ENCODE results near the gene KCNH8.

The KCNH8 gene

GRCh38 chr3:19547665-19548464, 399.6 kb downstream of the KCNH8 start:
- no peak overlapping the region for H3K4me3 ChIP-seq (ENCODE audit: low read depth, low read length)
- no peak for TF ChIP-seq CTCF (IDR thresholded peaks at IDR 0.05; ENCODE audit: low read depth, low read length)

DNA sequence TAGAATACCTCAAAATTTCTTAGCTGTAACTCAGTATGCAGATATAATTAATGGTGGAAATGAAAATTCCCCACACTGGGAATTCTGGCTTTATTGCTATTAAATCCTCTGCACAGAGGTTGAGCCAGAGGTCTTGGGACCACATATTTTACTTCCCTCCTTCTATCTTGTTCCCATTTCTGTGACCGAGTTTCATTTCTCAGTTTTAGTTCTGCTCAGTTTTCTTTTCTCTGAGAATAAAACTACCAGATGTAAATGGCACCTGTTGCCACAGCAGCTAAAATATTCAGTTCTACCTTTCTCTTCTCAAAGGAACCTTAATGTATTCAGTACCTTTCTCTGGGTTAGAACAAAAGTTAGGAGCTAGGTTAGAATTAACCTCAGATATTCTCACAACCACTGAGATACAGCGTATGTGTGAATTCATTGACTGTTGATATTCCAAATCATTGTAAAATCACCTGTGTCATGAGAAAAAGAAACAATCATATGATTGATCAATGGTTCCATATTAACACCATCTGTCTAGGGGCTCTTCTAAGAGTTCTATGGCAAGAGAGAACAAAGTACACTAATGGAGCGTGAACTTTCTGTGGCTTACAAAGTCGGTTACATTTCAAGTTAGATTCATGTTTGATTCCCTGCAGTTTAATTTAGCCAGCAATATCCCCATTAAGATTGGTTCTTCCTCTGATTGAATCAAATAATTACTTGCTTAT, 411.6 kb downstream of the KCNH8 start:
- H3K4me3 ChIP-seq (ENCODE audit: low read depth, low read length) = no peak overlapping the region
- no peak for TF ChIP-seq CTCF (IDR thresholded peaks at IDR 0.05; ENCODE audit: low read depth, low read length)

- no peak overlapping the region for H3K4me3 ChIP-seq (ENCODE audit: low read depth, low read length)
- no peak for TF ChIP-seq CTCF (IDR thresholded peaks at IDR 0.05; ENCODE audit: low read depth, low read length)
These were observed 425.3 kb downstream of the KCNH8 start for GRCh38 chr3:19573644-19574043.

GRCh38 chr3:19574268-19574667, 426.0 kb downstream of the KCNH8 start:
- no peak for TF ChIP-seq CTCF (IDR thresholded peaks at IDR 0.05; ENCODE audit: low read depth, low read length)
- no peak overlapping the region for H3K4me3 ChIP-seq (ENCODE audit: low read depth, low read length)

- no peak overlapping the region for H3K4me3 ChIP-seq (ENCODE audit: low read depth, low read length)
- no peak for TF ChIP-seq CTCF (IDR thresholded peaks at IDR 0.05; ENCODE audit: low read depth, low read length)
These were observed 428.0 kb downstream of the KCNH8 start for GRCh38 chr3:19576343-19576742.
